Adrenal gland (tissue), 5 donors: ENCODE results near the gene TRIM72.

Experiments used
- POLR2A ChIP-seq, 2 donors: fragments of 450-650 bp; IDR thresholded peaks; one replicate each; pipeline ENCODE4 v1.6.1; 2017; ENCODE audit warnings: antibody characterized with exemption in 2 of 2, mild to moderate bottlenecking in 2 of 2, moderate library complexity in 1 of 2
- TF ChIP-seq, protein P1 (sequence below), 6 experiments: fragments of 450-650 bp in 4 of 6; fragments of 200-600 bp in 2 of 6; sonication (generic) in 1 of 6; IDR thresholded peaks; 1 replicate in 5 of 6; 2 replicates in 1 of 6; pipeline versions ENCODE4 v1.5.1 to v1.8.0; 2016 to 2021; ENCODE audit warnings: antibody characterized with exemption in 6 of 6, mild to moderate bottlenecking in 2 of 6, moderate library complexity in 1 of 6
- donor health status: DM: no; HTN: no; CAD: no.

DNA sequence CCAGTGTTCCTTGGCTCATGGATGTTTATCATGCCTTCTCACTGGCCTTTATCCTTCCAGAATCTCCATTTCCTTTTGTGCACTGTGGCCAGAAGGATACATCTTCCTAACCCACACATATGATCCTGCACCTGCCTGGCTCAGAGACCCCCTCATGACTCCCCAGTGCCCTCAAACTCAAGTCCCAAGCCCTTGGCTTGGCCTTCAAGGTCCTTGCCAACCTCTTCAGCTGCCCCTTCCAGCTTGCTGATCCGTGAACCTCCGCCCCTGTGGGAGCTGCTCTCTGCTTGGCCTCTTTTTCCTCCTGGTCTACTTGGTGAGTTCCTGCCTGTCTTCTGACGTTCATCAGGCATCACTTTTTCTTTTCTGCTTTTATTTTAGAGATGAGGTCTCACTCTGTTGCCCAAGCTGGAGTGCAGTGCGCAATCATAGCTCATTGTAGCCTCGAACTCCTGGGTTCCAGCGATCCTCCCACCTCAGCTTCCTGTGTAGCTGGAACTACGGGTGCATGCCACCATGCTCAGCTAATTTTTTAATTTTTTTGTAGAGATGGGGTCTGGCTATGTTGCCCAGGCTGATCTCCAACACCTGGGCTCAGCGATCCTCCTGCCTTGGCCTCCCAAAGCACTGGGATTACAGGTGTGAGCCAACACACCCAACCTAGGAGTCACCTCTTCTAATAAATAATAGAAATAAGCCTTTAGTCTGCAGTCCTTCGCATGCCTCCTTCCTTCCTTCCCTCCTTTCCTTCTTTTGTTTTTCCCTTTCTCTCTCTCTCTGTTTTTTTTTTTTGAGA, 8.8 kb upstream of the TRIM72 start:
- TF ChIP-seq, protein P1, sequence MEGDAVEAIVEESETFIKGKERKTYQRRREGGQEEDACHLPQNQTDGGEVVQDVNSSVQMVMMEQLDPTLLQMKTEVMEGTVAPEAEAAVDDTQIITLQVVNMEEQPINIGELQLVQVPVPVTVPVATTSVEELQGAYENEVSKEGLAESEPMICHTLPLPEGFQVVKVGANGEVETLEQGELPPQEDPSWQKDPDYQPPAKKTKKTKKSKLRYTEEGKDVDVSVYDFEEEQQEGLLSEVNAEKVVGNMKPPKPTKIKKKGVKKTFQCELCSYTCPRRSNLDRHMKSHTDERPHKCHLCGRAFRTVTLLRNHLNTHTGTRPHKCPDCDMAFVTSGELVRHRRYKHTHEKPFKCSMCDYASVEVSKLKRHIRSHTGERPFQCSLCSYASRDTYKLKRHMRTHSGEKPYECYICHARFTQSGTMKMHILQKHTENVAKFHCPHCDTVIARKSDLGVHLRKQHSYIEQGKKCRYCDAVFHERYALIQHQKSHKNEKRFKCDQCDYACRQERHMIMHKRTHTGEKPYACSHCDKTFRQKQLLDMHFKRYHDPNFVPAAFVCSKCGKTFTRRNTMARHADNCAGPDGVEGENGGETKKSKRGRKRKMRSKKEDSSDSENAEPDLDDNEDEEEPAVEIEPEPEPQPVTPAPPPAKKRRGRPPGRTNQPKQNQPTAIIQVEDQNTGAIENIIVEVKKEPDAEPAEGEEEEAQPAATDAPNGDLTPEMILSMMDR (IDR thresholded peaks at IDR 0.05) = no peak
- no peak for TF ChIP-seq POLR2A (IDR thresholded peaks at IDR 0.05)
